ENCODE data around the gene SASH1.

GRCh38 chr6:148332088-148332487 lies 10.6 kb upstream of the SASH1 start:
- TF ChIP-seq EZH2 (IDR thresholded peaks at IDR 0.05; ENCODE audit: low read length, missing control alignments) (no peak), CTCF (conservative IDR thresholded peaks at IDR 0.05 in 1 of 2, IDR thresholded peaks at IDR 0.05 in 1 of 2; ENCODE audit: low read depth in 1 of 2, low read length in 2 of 2) (no peak)
